Measurements from ENCODE around the gene ART5. TPM values are rescaled to one million over a fixed set of nuclear protein-coding genes. Genes with fewer than 3 reads are reported as not detected.

The ART5 gene
- total and polyA plus RNA-seq, 5 donors from 2014 or later = not detected

- Mint-ChIP-seq H3K4me1 (peaks cover 0 to 10% (median 2%) of the 10 kb centered on the region in 4 donors), H3K4me3 (peak overlapping the region; percentile 15 to 80 (median 59)), H3K27me3 (peaks cover 37% of the 10 kb centered on the region), H3K27ac (peak overlapping the region in 2 of 3 donors; percentile 49 to 78), H3K36me3 (no peaks in the 10 kb centered on the region), H3K9me3 (peaks cover 0 to 8% (median 0%) of the 10 kb centered on the region in 7 donors)
- DNase-seq = no peak
- peaks cover 14% of the 10 kb centered on the region for H3K4me1 ChIP-seq (ENCODE audit: control insufficient read depth, insufficient read depth, low read length, poor library complexity, severe bottlenecking)
- H3K9me3 ChIP-seq (ENCODE audit: control insufficient read depth in 2 of 2, low read length in 2 of 2) = no peaks in the 10 kb centered on the region
- H3K27ac ChIP-seq (ENCODE audit: insufficient read depth, low read length, poor library complexity, severe bottlenecking) = no peak overlapping the region
- no peak for ATAC-seq (ENCODE audit: low read depth in 2 of 2)
- H3K36me3 ChIP-seq (ENCODE audit: control insufficient read depth, insufficient read depth, low read length) = no peaks in the 10 kb centered on the region
- H3K27me3 ChIP-seq (ENCODE audit: control insufficient read depth, insufficient read depth, low read length) = peaks cover 5% of the 10 kb centered on the region
- H3K4me3 ChIP-seq (ENCODE audit: low read depth, low read length) = no peak overlapping the region
Measured at GRCh38 chr11:3641191-3641590, 601 bp downstream of the ART5 start.

GRCh38 chr11:3639841-3640240 is 2.0 kb downstream of the ART5 start:
- peaks cover 29% of the 10 kb centered on the region for H3K27me3 Mint-ChIP-seq

GRCh38 chr11:3638513-3638912 is 3.3 kb downstream of the ART5 start:
- Histone ChIP-seq H3K4me3 (ENCODE audit: low read depth, low read length) (no peak overlapping the region), H3K4me1 (ENCODE audit: control insufficient read depth, insufficient read depth, low read length, poor library complexity, severe bottlenecking) (peaks cover 14% of the 10 kb centered on the region), H3K27ac (ENCODE audit: insufficient read depth, low read length, poor library complexity, severe bottlenecking) (no peak overlapping the region), H3K27me3 (ENCODE audit: control insufficient read depth, insufficient read depth, low read length) (peaks cover 4% of the 10 kb centered on the region), H3K36me3 (ENCODE audit: control insufficient read depth, insufficient read depth, low read length) (no peaks in the 10 kb centered on the region), H3K9me3 (ENCODE audit: control insufficient read depth in 2 of 2, low read length in 2 of 2) (no peaks in the 10 kb centered on the region)
- peaks cover 21% of the 10 kb centered on the region for H3K27me3 Mint-ChIP-seq
- H3K4me1 Mint-ChIP-seq = peaks cover 0 to 10% (median 2%) of the 10 kb centered on the region in 4 donors
- H3K4me3 Mint-ChIP-seq = no peak overlapping the region
- H3K9me3 Mint-ChIP-seq = no peaks in the 10 kb centered on the region
- ATAC-seq (ENCODE audit: low read depth in 2 of 2) = no peak
- DNase-seq = no peak
- no peak overlapping the region for H3K27ac Mint-ChIP-seq
- no peaks in the 10 kb centered on the region for H3K36me3 Mint-ChIP-seq

More at GRCh38 chr11:3639841-3640240, 2.0 kb downstream of the ART5 start:
- Histone ChIP-seq H3K27ac (ENCODE audit: insufficient read depth, low read length, poor library complexity, severe bottlenecking) (no peak overlapping the region), H3K9me3 (ENCODE audit: control insufficient read depth in 2 of 2, low read length in 2 of 2) (no peaks in the 10 kb centered on the region), H3K4me1 (ENCODE audit: control insufficient read depth, insufficient read depth, low read length, poor library complexity, severe bottlenecking) (peaks cover 14% of the 10 kb centered on the region), H3K27me3 (ENCODE audit: control insufficient read depth, insufficient read depth, low read length) (peaks cover 5% of the 10 kb centered on the region), H3K4me3 (ENCODE audit: low read depth, low read length) (no peak overlapping the region), H3K36me3 (ENCODE audit: control insufficient read depth, insufficient read depth, low read length) (no peaks in the 10 kb centered on the region)
- Mint-ChIP-seq H3K9me3 (peaks cover 0 to 3% (median 0%) of the 10 kb centered on the region in 7 donors), H3K4me1 (peaks cover 0 to 10% (median 2%) of the 10 kb centered on the region in 4 donors), H3K27ac (no peak overlapping the region), H3K36me3 (no peaks in the 10 kb centered on the region), H3K4me3 (peak overlapping the region in 2 of 4 donors; percentile 4 to 43)
- DNase-seq = no peak
- ATAC-seq (ENCODE audit: low read depth in 2 of 2) = no peak

GRCh38 chr11:3637201-3637600 is 4.6 kb downstream of the ART5 start:
- H3K27me3 ChIP-seq (ENCODE audit: control insufficient read depth, insufficient read depth, low read length) = no peaks in the 10 kb centered on the region
- H3K27me3 Mint-ChIP-seq = peaks cover 14% of the 10 kb centered on the region
- H3K9me3 ChIP-seq (ENCODE audit: control insufficient read depth in 2 of 2, low read length in 2 of 2) = no peaks in the 10 kb centered on the region
- ATAC-seq (ENCODE audit: low read depth in 2 of 2) = no peak
- H3K4me1 Mint-ChIP-seq = peaks cover 0 to 6% (median 0%) of the 10 kb centered on the region in 4 donors
- peaks cover 5% of the 10 kb centered on the region for H3K4me1 ChIP-seq (ENCODE audit: control insufficient read depth, insufficient read depth, low read length, poor library complexity, severe bottlenecking)
- H3K36me3 ChIP-seq (ENCODE audit: control insufficient read depth, insufficient read depth, low read length) = no peaks in the 10 kb centered on the region
- no peak overlapping the region for H3K4me3 ChIP-seq (ENCODE audit: low read depth, low read length)
- no peaks in the 10 kb centered on the region for H3K9me3 Mint-ChIP-seq
- DNase-seq = no peak
- H3K4me3 Mint-ChIP-seq = no peak overlapping the region
- H3K27ac Mint-ChIP-seq = no peak overlapping the region
- no peak overlapping the region for H3K27ac ChIP-seq (ENCODE audit: insufficient read depth, low read length, poor library complexity, severe bottlenecking)
- no peaks in the 10 kb centered on the region for H3K36me3 Mint-ChIP-seq

- Mint-ChIP-seq H3K27ac (no peak overlapping the region), H3K4me3 (no peak overlapping the region), H3K4me1 (no peaks in the 10 kb centered on the region), H3K9me3 (no peaks in the 10 kb centered on the region), H3K36me3 (no peaks in the 10 kb centered on the region), H3K27me3 (peaks cover 14% of the 10 kb centered on the region)
- no peak for DNase-seq
- Histone ChIP-seq H3K4me1 (ENCODE audit: control insufficient read depth, insufficient read depth, low read length, poor library complexity, severe bottlenecking) (no peaks in the 10 kb centered on the region), H3K36me3 (ENCODE audit: control insufficient read depth, insufficient read depth, low read length) (no peaks in the 10 kb centered on the region), H3K27ac (ENCODE audit: insufficient read depth, low read length, poor library complexity, severe bottlenecking) (no peak overlapping the region), H3K9me3 (ENCODE audit: control insufficient read depth in 2 of 2, low read length in 2 of 2) (no peaks in the 10 kb centered on the region), H3K4me3 (ENCODE audit: low read depth, low read length) (no peak overlapping the region), H3K27me3 (ENCODE audit: control insufficient read depth, insufficient read depth, low read length) (no peaks in the 10 kb centered on the region)
- ATAC-seq (ENCODE audit: low read depth in 2 of 2) = no peak
Measured at GRCh38 chr11:3635641-3636375, 6.0 kb downstream of the ART5 start.

GRCh38 chr11:3632070-3632660 is 9.6 kb downstream of the ART5 start:
- DNase-seq (no peak), ATAC-seq (ENCODE audit: low read depth in 2 of 2) (no peak)
- peaks cover 0 to 4% (median 0%) of the 10 kb centered on the region in 4 donors for H3K4me1 Mint-ChIP-seq
- Histone ChIP-seq H3K36me3 (ENCODE audit: control insufficient read depth, insufficient read depth, low read length) (no peaks in the 10 kb centered on the region), H3K27me3 (ENCODE audit: control insufficient read depth, insufficient read depth, low read length) (no peaks in the 10 kb centered on the region), H3K4me1 (ENCODE audit: control insufficient read depth, insufficient read depth, low read length, poor library complexity, severe bottlenecking) (no peaks in the 10 kb centered on the region), H3K9me3 (ENCODE audit: control insufficient read depth in 2 of 2, low read length in 2 of 2) (no peaks in the 10 kb centered on the region), H3K4me3 (ENCODE audit: low read depth, low read length) (no peak overlapping the region), H3K27ac (ENCODE audit: insufficient read depth, low read length, poor library complexity, severe bottlenecking) (no peak overlapping the region)
- peaks cover 0 to 1% (median 0%) of the 10 kb centered on the region in 7 donors for H3K9me3 Mint-ChIP-seq
- H3K27me3 Mint-ChIP-seq = peaks cover 7% of the 10 kb centered on the region
- no peaks in the 10 kb centered on the region for H3K36me3 Mint-ChIP-seq
- H3K27ac Mint-ChIP-seq = no peak overlapping the region
- no peak overlapping the region for H3K4me3 Mint-ChIP-seq

GRCh38 chr11:3631331-3631730 is 10.5 kb downstream of the ART5 start:
- Mint-ChIP-seq H3K36me3 (no peaks in the 10 kb centered on the region), H3K27me3 (no peaks in the 10 kb centered on the region), H3K27ac (no peak overlapping the region), H3K9me3 (peaks cover 0 to 1% (median 0%) of the 10 kb centered on the region in 7 donors), H3K4me3 (no peak overlapping the region), H3K4me1 (peaks cover 0 to 5% (median 4%) of the 10 kb centered on the region in 4 donors)
- Histone ChIP-seq H3K27me3 (ENCODE audit: control insufficient read depth, insufficient read depth, low read length) (no peaks in the 10 kb centered on the region), H3K9me3 (ENCODE audit: control insufficient read depth in 2 of 2, low read length in 2 of 2) (no peaks in the 10 kb centered on the region), H3K27ac (ENCODE audit: insufficient read depth, low read length, poor library complexity, severe bottlenecking) (no peak overlapping the region), H3K4me1 (ENCODE audit: control insufficient read depth, insufficient read depth, low read length, poor library complexity, severe bottlenecking) (no peaks in the 10 kb centered on the region), H3K36me3 (ENCODE audit: control insufficient read depth, insufficient read depth, low read length) (no peaks in the 10 kb centered on the region), H3K4me3 (ENCODE audit: low read depth, low read length) (no peak overlapping the region)
- no peak for DNase-seq
- no peak for ATAC-seq (ENCODE audit: low read depth in 2 of 2)

Data from CD4-positive, CD25-positive, alpha-beta regulatory T cell (primary cell).